VCaP (cell line): ENCODE results near the gene SCML2.

Experiments used
- H3K27ac ChIP-seq: fragments of 450-650 bp; 2 replicates; pipeline ENCODE4 v1.5.1; 2017
- CTCF ChIP-seq: fragments of 450-650 bp; conservative IDR thresholded peaks from 2 replicates; pipeline ENCODE4 v1.5.1; 2017; ENCODE audit warnings: mild to moderate bottlenecking, moderate library complexity

Gene SCML2

GRCh38 chrX:18368402-18368801, 13.9 kb upstream of the SCML2 start:
- H3K27ac ChIP-seq, result no peak overlapping the region
- TF ChIP-seq CTCF, result no peak

- no peak for TF ChIP-seq CTCF
- no peak overlapping the region for H3K27ac ChIP-seq
Observed at GRCh38 chrX:18360867-18361266, 6.4 kb upstream of the SCML2 start.

- H3K27ac ChIP-seq, result peak overlapping the region; percentile 67
- peak; percentile 48 for TF ChIP-seq CTCF
Observed at GRCh38 chrX:18353931-18354368, 538 bp downstream of the SCML2 start.

- no peak for TF ChIP-seq CTCF
- H3K27ac ChIP-seq, result no peak overlapping the region
Observed at GRCh38 chrX:18351784-18352183, 2.7 kb downstream of the SCML2 start.

GRCh38 chrX:18348047-18348446, 6.4 kb downstream of the SCML2 start:
- H3K27ac ChIP-seq, result no peak overlapping the region
- TF ChIP-seq CTCF, result no peak

- H3K27ac ChIP-seq, result no peak overlapping the region
- TF ChIP-seq CTCF, result no peak
Observed at GRCh38 chrX:18309401-18309800, 45.1 kb downstream of the SCML2 start.

GRCh38 chrX:18297251-18297650, 57.2 kb downstream of the SCML2 start:
- TF ChIP-seq CTCF, result no peak
- no peak overlapping the region for H3K27ac ChIP-seq

- no peak overlapping the region for H3K27ac ChIP-seq
- no peak for TF ChIP-seq CTCF
Observed at GRCh38 chrX:18294893-18295292, 59.6 kb downstream of the SCML2 start.
